Osteoblast (primary cell): Measurements from ENCODE around the gene GRAMD1B. TPM values are rescaled to one million over a fixed set of nuclear protein-coding genes. Genes with fewer than 3 reads are reported as not detected.

Experiments used
- DNase-seq: peaks from one replicate; pipeline ENCODE4 v3.0.0; 2011; ENCODE audit warnings: low spot score, mixed read lengths; ENCODE audit not compliant: insufficient read length; ENCODE audit errors: missing footprints
- H2AFZ ChIP-seq: 2 replicates; pipeline ENCODE4 v1.6.0; 2011; ENCODE audit warnings: mild to moderate bottlenecking, low read length
- H3K27ac ChIP-seq: 2 replicates; pipeline ENCODE4 v1.5.1; 2011; ENCODE audit warnings: mild to moderate bottlenecking, low read depth, low read length, moderate library complexity
- H3K27me3 ChIP-seq: 2 replicates; pipeline ENCODE4 v1.6.0; 2012; ENCODE audit warnings: mild to moderate bottlenecking, control low read depth, inconsistent platforms, low read length, moderate library complexity; ENCODE audit not compliant: insufficient read depth
- H3K36me3 ChIP-seq: 2 replicates; pipeline ENCODE4 v1.5.1; 2011; ENCODE audit warnings: mild to moderate bottlenecking, low read length, control low read depth, moderate library complexity; ENCODE audit not compliant: insufficient read depth
- H3K4me1 ChIP-seq: 2 replicates; pipeline ENCODE4 v1.5.1; 2011; ENCODE audit warnings: mild to moderate bottlenecking, low read length, control low read depth, moderate library complexity; ENCODE audit not compliant: insufficient read depth
- H3K4me2 ChIP-seq: 2 replicates; pipeline ENCODE4 v1.6.0; 2011; ENCODE audit warnings: mild to moderate bottlenecking, low read length; ENCODE audit not compliant: insufficient read depth
- H3K4me3 ChIP-seq: fragments of 200-600 bp; sonication (generic); 3 replicates; pipeline ENCODE4 v1.5.1; 2012; ENCODE audit warnings: mild to moderate bottlenecking, low read length, inconsistent platforms; ENCODE audit not compliant: insufficient read depth
- H3K79me2 ChIP-seq: 2 replicates; pipeline ENCODE4 v1.6.0; 2012; ENCODE audit warnings: mild to moderate bottlenecking, low read length, control low read depth, inconsistent platforms; ENCODE audit not compliant: insufficient read depth
- H3K9me3 ChIP-seq: 2 replicates; pipeline ENCODE4 v1.5.1; 2011; ENCODE audit warnings: low read depth, low read length, control low read depth
- H4K20me1 ChIP-seq: 2 replicates; pipeline ENCODE4 v1.6.0; 2012; ENCODE audit warnings: mild to moderate bottlenecking, low read length, control low read depth; ENCODE audit not compliant: insufficient read depth
- total RNA-seq: library from RNA; depleted of rRNA; stranded (reverse); fragments of >200 nt; gene quantifications from 2 replicates; pipeline ENCODE4 v1.2.3, GENCODE V29; 2012
- TF ChIP-seq, protein P1 (sequence below): IDR thresholded peaks from 2 replicates; pipeline ENCODE4 v1.5.1; 2011; ENCODE audit warnings: mild to moderate bottlenecking, low read depth, low read length, moderate library complexity; ENCODE audit errors: extremely low read depth

Gene GRAMD1B
- total RNA-seq, 1 donor: 15.2 TPM

DNA sequence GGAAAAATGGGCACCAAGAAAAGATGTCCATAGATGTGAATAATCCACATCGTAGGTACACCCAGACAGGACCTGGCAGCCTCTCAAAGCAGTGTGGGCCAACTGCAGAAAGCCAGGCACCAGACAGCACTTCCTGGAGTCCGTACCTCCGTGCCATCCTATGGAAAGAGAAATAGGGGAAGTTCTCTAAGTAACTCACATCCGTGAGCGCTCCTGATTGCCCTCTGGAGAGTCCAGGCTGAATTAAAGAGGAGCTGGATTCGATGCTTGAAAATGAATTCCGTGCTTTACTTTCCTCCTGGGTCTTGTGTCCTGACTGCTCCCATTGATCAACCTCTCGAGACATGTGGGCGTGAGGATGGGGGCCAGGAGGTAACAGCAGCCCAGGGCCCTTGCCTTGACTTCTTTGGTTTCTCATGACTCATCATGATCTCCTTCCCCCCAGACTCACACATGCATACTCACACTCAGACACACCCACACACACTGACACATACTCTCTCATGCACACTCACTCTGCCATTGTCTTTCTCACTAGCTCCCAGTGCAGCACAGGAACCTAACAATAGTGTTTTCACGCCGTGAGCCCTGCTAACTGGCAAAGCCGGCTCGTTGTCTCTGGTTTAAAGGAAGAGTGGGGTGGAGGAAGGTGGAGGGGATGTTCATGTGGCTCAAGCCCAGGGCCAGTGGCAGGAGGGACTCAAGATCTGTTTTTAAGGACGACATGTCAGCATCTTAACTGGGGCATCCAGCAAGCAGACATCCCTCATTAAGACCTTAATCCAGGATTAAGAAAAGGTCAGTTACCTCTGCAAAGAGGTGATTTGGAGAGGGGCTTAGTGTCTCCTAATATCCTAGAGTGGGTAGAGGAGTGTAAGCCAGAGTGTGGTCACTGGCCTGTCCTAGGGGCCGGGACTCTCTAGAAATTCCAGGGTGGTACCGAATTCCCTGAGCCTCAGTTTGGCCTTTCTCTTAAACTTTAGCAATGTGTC is 120.2 kb downstream of the GRAMD1B start:
- TF ChIP-seq, protein P1, sequence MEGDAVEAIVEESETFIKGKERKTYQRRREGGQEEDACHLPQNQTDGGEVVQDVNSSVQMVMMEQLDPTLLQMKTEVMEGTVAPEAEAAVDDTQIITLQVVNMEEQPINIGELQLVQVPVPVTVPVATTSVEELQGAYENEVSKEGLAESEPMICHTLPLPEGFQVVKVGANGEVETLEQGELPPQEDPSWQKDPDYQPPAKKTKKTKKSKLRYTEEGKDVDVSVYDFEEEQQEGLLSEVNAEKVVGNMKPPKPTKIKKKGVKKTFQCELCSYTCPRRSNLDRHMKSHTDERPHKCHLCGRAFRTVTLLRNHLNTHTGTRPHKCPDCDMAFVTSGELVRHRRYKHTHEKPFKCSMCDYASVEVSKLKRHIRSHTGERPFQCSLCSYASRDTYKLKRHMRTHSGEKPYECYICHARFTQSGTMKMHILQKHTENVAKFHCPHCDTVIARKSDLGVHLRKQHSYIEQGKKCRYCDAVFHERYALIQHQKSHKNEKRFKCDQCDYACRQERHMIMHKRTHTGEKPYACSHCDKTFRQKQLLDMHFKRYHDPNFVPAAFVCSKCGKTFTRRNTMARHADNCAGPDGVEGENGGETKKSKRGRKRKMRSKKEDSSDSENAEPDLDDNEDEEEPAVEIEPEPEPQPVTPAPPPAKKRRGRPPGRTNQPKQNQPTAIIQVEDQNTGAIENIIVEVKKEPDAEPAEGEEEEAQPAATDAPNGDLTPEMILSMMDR: no peak
- no peaks in the 10 kb centered on the region for H3K36me3 ChIP-seq
- peaks cover 34% of the 10 kb centered on the region for H3K4me1 ChIP-seq
- H3K27ac ChIP-seq: no peak overlapping the region
- H3K4me3 ChIP-seq: no peak overlapping the region
- H3K9me3 ChIP-seq: no peaks in the 10 kb centered on the region
- peak overlapping the region; percentile 25 for H3K4me2 ChIP-seq
- peaks cover 42% of the 10 kb centered on the region for H3K79me2 ChIP-seq
- H2AFZ ChIP-seq: no peak overlapping the region
- peak; percentile 44 for DNase-seq
- H3K27me3 ChIP-seq: no peaks in the 10 kb centered on the region
- peaks cover 12% of the 10 kb centered on the region for H4K20me1 ChIP-seq

DNA sequence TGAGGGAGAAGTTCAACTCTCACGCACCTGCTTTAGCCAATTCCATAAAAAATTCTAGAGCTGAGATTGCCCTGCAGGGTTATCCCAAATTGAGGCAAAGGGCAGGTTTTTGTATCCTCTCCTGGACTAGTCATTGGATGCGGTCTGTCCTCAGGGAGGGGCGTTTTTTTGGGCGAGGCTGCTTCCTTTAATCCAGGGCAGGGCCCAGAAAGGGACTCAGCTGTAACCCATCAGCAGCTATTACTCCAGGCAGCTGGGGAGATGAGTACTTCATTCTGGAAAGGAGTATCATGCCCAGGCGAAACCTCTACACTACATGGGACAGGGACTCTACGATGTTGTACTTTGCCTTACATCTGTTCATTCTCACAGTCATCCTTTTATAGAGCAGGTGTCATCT is 121.0 kb downstream of the GRAMD1B start:
- TF ChIP-seq, protein P1: no peak
- H2AFZ ChIP-seq: no peak overlapping the region
- H3K27me3 ChIP-seq: no peaks in the 10 kb centered on the region
- H3K4me3 ChIP-seq: no peak overlapping the region
- H3K4me1 ChIP-seq: peaks cover 26% of the 10 kb centered on the region
- no peaks in the 10 kb centered on the region for H3K36me3 ChIP-seq
- H3K4me2 ChIP-seq: no peak overlapping the region
- H3K27ac ChIP-seq: no peak overlapping the region
- H3K79me2 ChIP-seq: peaks cover 42% of the 10 kb centered on the region
- H4K20me1 ChIP-seq: peaks cover 12% of the 10 kb centered on the region
- DNase-seq: no peak
- H3K9me3 ChIP-seq: no peaks in the 10 kb centered on the region

DNA sequence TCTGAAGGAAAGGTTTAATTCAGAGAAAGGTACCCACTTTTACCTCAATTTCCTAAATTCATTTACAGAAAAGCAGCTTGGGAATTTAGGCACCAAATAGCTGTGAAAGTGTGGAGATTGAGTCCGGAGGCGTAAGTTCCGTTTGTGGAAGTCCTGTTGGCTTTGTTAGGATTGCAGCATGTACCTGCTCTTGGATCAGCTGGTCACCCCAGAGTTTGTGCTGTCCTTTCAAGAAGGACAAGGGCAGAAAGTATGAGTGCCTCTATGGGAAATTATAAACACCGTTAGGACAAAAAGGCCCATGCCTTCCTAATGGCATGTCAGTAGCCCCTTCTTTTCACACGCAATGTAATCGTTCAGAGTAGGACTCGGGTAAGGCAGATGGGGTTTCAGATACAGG is 126.6 kb downstream of the GRAMD1B start:
- Histone ChIP-seq H3K4me1 (peaks cover 28% of the 10 kb centered on the region), H3K36me3 (no peaks in the 10 kb centered on the region), H3K27ac (no peak overlapping the region), H3K4me3 (no peak overlapping the region), H3K4me2 (no peak overlapping the region), H3K9me3 (no peaks in the 10 kb centered on the region), H3K79me2 (peaks cover 36% of the 10 kb centered on the region), H3K27me3 (no peaks in the 10 kb centered on the region), H2AFZ (no peak overlapping the region), H4K20me1 (peaks cover 23% of the 10 kb centered on the region)
- DNase-seq: no peak
- TF ChIP-seq, protein P1: no peak
